HEK293 (cell line): ENCODE data around the gene RAB36.

ENCODE experiments used
- SP2 ChIP-seq: fragments of 450-650 bp; formaldehyde crosslinking; IDR thresholded peaks from 2 replicates; pipeline ENCODE4 v1.5.1; 2016; ENCODE audit warnings: missing biosample characterization, missing genetic modification characterization
- ZBTB7A ChIP-seq: fragments of 450-650 bp; formaldehyde crosslinking; IDR thresholded peaks from 2 replicates; pipeline ENCODE4 v1.5.1; 2016; ENCODE audit warnings: low read depth, missing biosample characterization, missing genetic modification characterization
- ZNF140 ChIP-seq: fragments of 450-650 bp; formaldehyde crosslinking; IDR thresholded peaks from 2 replicates; pipeline ENCODE4 v1.5.1; 2016; ENCODE audit warnings: missing biosample characterization, missing genetic modification characterization
- ZNF248 ChIP-seq: fragments of 450-650 bp; formaldehyde crosslinking; IDR thresholded peaks from 2 replicates; pipeline ENCODE4 v1.5.1; 2017; ENCODE audit warnings: missing biosample characterization, missing genetic modification characterization
- ZSCAN16 ChIP-seq: fragments of 450-650 bp; formaldehyde crosslinking; IDR thresholded peaks from 2 replicates; pipeline ENCODE4 v1.5.1; 2016; ENCODE audit warnings: missing biosample characterization, missing genetic modification characterization
- TF ChIP-seq, protein P1 (sequence below): fragments of 450-650 bp; formaldehyde crosslinking; IDR thresholded peaks from 2 replicates; pipeline ENCODE4 v1.5.1; 2016; ENCODE audit warnings: missing biosample characterization, missing genetic modification characterization
- TF ChIP-seq, protein P2 (sequence below): fragments of 450-650 bp; formaldehyde crosslinking; IDR thresholded peaks from 2 replicates; pipeline ENCODE4 v1.5.1; 2016; ENCODE audit warnings: missing biosample characterization, missing genetic modification characterization
- TF ChIP-seq, protein P3 (sequence below): sonication (generic); formaldehyde crosslinking; IDR thresholded peaks from 2 replicates; pipeline ENCODE4 v1.8.1; 2022; ENCODE audit warnings: mild to moderate bottlenecking, moderate library complexity, missing genetic modification reagents
- TF ChIP-seq, protein P4 (sequence below): fragments of 450-650 bp; formaldehyde crosslinking; IDR thresholded peaks from 2 replicates; pipeline ENCODE4 v1.5.1; 2016; ENCODE audit warnings: missing biosample characterization, missing genetic modification characterization
- TF ChIP-seq, protein P5 (sequence below): fragments of 450-650 bp; formaldehyde crosslinking; IDR thresholded peaks from 2 replicates; pipeline ENCODE4 v1.5.1; 2016; ENCODE audit warnings: missing biosample characterization, missing genetic modification characterization

DNA sequence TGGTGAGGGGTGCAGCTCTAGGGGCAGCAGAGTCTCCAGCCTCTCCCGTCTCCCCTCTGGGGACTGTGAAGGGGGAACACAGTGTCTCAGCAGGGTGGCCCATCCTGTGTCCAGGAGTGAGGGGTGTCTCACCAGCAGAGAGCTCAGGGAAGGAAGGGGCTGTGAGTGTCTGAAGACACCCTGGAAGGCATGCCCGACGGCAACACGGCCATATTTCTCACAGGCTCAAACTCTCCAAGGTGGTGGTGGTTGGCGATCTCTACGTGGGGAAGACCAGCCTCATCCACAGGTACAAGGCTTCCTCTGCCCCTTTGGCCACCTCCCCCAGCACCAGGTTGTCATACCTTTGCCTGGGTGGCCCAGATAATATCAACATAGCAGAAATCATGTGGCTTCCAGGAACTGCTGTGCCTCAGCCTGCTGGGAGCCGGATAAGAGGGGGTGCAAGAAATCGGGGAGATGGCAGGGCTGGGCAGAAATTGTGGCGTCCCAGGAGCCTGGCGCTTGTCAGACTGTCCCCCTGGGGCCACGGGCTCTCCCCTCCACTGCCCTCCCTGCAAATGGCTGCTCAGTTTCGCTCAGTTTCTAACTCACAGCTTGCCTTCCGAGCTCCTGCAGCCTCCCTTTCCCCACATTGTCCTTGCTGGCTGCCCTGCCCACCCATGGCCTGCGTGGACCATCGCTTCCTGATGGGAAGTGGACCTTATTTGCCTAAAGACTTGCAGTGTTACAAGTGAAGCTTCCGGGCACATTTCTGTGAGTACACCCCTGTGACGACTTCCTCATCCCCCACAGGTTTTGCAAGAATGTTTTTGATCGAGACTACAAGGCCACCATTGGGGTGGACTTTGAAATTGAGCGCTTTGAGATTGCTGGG, 7.2 kb downstream of the RAB36 start:
- TF ChIP-seq ZBTB7A (tag by site-specific recombination) (no peak), ZSCAN16 (no peak), ZNF140 (tag by site-specific recombination) (no peak), SP2 (no peak), ZNF248 (tag by site-specific recombination) (no peak)
- TF ChIP-seq, protein P1, sequence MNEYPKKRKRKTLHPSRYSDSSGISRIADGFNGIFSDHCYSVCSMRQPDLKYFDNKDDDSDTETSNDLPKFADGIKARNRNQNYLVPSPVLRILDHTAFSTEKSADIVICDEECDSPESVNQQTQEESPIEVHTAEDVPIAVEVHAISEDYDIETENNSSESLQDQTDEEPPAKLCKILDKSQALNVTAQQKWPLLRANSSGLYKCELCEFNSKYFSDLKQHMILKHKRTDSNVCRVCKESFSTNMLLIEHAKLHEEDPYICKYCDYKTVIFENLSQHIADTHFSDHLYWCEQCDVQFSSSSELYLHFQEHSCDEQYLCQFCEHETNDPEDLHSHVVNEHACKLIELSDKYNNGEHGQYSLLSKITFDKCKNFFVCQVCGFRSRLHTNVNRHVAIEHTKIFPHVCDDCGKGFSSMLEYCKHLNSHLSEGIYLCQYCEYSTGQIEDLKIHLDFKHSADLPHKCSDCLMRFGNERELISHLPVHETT (tag by site-specific recombination) = no peak
- TF ChIP-seq, protein P2, sequence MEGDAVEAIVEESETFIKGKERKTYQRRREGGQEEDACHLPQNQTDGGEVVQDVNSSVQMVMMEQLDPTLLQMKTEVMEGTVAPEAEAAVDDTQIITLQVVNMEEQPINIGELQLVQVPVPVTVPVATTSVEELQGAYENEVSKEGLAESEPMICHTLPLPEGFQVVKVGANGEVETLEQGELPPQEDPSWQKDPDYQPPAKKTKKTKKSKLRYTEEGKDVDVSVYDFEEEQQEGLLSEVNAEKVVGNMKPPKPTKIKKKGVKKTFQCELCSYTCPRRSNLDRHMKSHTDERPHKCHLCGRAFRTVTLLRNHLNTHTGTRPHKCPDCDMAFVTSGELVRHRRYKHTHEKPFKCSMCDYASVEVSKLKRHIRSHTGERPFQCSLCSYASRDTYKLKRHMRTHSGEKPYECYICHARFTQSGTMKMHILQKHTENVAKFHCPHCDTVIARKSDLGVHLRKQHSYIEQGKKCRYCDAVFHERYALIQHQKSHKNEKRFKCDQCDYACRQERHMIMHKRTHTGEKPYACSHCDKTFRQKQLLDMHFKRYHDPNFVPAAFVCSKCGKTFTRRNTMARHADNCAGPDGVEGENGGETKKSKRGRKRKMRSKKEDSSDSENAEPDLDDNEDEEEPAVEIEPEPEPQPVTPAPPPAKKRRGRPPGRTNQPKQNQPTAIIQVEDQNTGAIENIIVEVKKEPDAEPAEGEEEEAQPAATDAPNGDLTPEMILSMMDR (tag by site-specific recombination) = no peak
- TF ChIP-seq, protein P3, sequence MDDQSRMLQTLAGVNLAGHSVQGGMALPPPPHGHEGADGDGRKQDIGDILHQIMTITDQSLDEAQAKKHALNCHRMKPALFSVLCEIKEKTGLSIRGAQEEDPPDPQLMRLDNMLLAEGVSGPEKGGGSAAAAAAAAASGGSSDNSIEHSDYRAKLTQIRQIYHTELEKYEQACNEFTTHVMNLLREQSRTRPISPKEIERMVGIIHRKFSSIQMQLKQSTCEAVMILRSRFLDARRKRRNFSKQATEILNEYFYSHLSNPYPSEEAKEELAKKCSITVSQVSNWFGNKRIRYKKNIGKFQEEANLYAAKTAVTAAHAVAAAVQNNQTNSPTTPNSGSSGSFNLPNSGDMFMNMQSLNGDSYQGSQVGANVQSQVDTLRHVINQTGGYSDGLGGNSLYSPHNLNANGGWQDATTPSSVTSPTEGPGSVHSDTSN (CRISPR knock-in tag) = no peak
- TF ChIP-seq, protein P4, sequence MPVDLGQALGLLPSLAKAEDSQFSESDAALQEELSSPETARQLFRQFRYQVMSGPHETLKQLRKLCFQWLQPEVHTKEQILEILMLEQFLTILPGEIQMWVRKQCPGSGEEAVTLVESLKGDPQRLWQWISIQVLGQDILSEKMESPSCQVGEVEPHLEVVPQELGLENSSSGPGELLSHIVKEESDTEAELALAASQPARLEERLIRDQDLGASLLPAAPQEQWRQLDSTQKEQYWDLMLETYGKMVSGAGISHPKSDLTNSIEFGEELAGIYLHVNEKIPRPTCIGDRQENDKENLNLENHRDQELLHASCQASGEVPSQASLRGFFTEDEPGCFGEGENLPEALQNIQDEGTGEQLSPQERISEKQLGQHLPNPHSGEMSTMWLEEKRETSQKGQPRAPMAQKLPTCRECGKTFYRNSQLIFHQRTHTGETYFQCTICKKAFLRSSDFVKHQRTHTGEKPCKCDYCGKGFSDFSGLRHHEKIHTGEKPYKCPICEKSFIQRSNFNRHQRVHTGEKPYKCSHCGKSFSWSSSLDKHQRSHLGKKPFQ (tag by site-specific recombination) = no peak
- TF ChIP-seq, protein P5, sequence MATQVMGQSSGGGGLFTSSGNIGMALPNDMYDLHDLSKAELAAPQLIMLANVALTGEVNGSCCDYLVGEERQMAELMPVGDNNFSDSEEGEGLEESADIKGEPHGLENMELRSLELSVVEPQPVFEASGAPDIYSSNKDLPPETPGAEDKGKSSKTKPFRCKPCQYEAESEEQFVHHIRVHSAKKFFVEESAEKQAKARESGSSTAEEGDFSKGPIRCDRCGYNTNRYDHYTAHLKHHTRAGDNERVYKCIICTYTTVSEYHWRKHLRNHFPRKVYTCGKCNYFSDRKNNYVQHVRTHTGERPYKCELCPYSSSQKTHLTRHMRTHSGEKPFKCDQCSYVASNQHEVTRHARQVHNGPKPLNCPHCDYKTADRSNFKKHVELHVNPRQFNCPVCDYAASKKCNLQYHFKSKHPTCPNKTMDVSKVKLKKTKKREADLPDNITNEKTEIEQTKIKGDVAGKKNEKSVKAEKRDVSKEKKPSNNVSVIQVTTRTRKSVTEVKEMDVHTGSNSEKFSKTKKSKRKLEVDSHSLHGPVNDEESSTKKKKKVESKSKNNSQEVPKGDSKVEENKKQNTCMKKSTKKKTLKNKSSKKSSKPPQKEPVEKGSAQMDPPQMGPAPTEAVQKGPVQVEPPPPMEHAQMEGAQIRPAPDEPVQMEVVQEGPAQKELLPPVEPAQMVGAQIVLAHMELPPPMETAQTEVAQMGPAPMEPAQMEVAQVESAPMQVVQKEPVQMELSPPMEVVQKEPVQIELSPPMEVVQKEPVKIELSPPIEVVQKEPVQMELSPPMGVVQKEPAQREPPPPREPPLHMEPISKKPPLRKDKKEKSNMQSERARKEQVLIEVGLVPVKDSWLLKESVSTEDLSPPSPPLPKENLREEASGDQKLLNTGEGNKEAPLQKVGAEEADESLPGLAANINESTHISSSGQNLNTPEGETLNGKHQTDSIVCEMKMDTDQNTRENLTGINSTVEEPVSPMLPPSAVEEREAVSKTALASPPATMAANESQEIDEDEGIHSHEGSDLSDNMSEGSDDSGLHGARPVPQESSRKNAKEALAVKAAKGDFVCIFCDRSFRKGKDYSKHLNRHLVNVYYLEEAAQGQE (tag by site-specific recombination) = no peak
